Adrenal gland (tissue), 12 donors: ENCODE data around the gene ARMC9. TPM values are rescaled to one million over a fixed set of nuclear protein-coding genes. Genes with fewer than 3 reads are reported as not detected.

Experiments
- DNase-seq, 7 donors: peaks; one replicate each; pipeline ENCODE4 v3.0.0-alpha.2; 2019 to 2020
- H3K27ac ChIP-seq, 5 donors: fragments of 200-600 bp; sonication (generic) in 4 of 5; 1 replicate in 3 of 5; 2 replicates in 2 of 5; pipeline versions ENCODE4 v1.5.1 to v1.8.0; 2016 to 2020; ENCODE audit warnings: mild to moderate bottlenecking in 1 of 5
- H3K27me3 ChIP-seq: fragments of 200-600 bp; 2 replicates; pipeline ENCODE4 v1.8.0; 2021
- H3K36me3 ChIP-seq, 2 donors: fragments of 200-600 bp; replicated peaks in 1 of 2; 1 replicate in 1 of 2; 2 replicates in 1 of 2; pipeline versions ENCODE4 v1.5.1 to v1.8.0; 2018 to 2022
- H3K4me1 ChIP-seq, 2 donors: fragments of 200-600 bp; replicated peaks in 1 of 2; 1 replicate in 1 of 2; 2 replicates in 1 of 2; pipeline versions ENCODE4 v1.5.1 to v1.8.0; 2018 to 2021
- H3K4me3 ChIP-seq, 4 donors: fragments of 200-600 bp; sonication (generic) in 3 of 4; one replicate each; pipeline ENCODE4 v1.5.1; 2016 to 2018
- H3K9me3 ChIP-seq, 3 donors: fragments of 200-600 bp; sonication (generic) in 1 of 3; replicated peaks in 1 of 3; 1 replicate in 2 of 3; 2 replicates in 1 of 3; pipeline versions ENCODE4 v1.5.1 to v1.8.0; 2016 to 2021
- POLR2A ChIP-seq, 2 donors: fragments of 450-650 bp; IDR thresholded peaks; one replicate each; pipeline ENCODE4 v1.6.1; 2017; ENCODE audit warnings: antibody characterized with exemption in 2 of 2, mild to moderate bottlenecking in 2 of 2, moderate library complexity in 1 of 2
- WGBS, 4 donors: extraction: QIAGEN DNeasy Blood & Tissue Kit in 2 of 4; methylation state at CpG; one replicate each; pipeline versions ENCODE4 v1.1.5 to v1.1.7; 2013 to 2017; 5-methylcytosine and 5-hydroxymethylcytosine counted together
- intact Hi-C, 2 donors: fragments of 100-400 bp; cut with DNase I; formaldehyde crosslinking; loops; one replicate each; pipeline versions ENCODE4 v1.14.1 to v1.15.0; 2022 to 2023
- polyA plus RNA-seq, 3 donors: library from polyadenylated mRNA; stranded (reverse); fragments of 200-250 nt in 2 of 3; fragments of 350-450 nt in 1 of 3; fragmentation: Illumina TruSeq in 1 of 3; extraction: RNeasy Lipid Tissue Mini Kit (QIAGEN cat#74804) in 1 of 3; gene quantifications; one replicate each; pipeline ENCODE4 v1.2.3, GENCODE V29; 2013 to 2014
- total RNA-seq, 9 donors: library from RNA; depleted of rRNA in 4 of 9; stranded (reverse); fragments of >200 nt in 4 of 9; fragments of 120-200 nt in 1 of 9; fragmentation: NEBNext Ultra II Directional in 1 of 9; extraction: Animal tissue kit (Norgen Biotek cat#: 25700) in 1 of 9; gene quantifications; one replicate each; pipeline versions ENCODE4 v1.1.0 to v1.2.4, GENCODE V29; 2013 to 2023
- TF ChIP-seq, protein P1 (sequence below), 6 experiments: fragments of 450-650 bp in 4 of 6; fragments of 200-600 bp in 2 of 6; sonication (generic) in 1 of 6; IDR thresholded peaks; 1 replicate in 5 of 6; 2 replicates in 1 of 6; pipeline versions ENCODE4 v1.5.1 to v1.8.0; 2016 to 2021; ENCODE audit warnings: antibody characterized with exemption in 6 of 6, mild to moderate bottlenecking in 2 of 6, moderate library complexity in 1 of 6
- donor health status: healthy with polysubstance abuse.
- donor health status: Bipolar disorder and iron deficiency.
- donor health status: DM: yes; HTN: yes; CAD: no.
- donor health status: DM: no; HTN: no; CAD: no.
- donor health status: DM: no; HTN: no; CAD: no.
- donor health status: DM: yes; HTN: yes; CAD: no.

Gene ARMC9
- total and polyA plus RNA-seq, 12 donors = 22.0 to 109 (median 54.2) TPM

DNA sequence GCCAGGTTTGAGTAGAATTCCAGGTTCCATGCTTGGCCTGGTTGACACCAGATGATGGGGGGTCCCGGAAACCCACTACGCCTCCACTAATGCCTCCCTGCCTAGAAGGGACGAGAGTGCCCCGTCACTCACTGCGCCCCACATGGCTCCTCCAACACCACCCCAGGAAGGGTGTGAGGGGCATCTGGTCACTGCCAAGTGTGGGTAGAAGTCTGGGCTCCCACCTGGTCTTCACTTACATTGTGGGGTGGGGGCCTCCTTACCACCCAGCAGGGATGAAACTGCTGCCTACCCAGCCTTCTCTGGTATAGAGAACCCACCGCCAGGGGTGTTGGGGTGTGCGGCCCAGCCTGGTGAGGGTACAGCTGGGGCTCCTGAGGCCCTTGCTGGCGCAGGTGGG lies 131.9 kb downstream of the ARMC9 start:
- intact Hi-C loops = no loop called here
- DNase-seq = no peak
- TF ChIP-seq, protein P1, sequence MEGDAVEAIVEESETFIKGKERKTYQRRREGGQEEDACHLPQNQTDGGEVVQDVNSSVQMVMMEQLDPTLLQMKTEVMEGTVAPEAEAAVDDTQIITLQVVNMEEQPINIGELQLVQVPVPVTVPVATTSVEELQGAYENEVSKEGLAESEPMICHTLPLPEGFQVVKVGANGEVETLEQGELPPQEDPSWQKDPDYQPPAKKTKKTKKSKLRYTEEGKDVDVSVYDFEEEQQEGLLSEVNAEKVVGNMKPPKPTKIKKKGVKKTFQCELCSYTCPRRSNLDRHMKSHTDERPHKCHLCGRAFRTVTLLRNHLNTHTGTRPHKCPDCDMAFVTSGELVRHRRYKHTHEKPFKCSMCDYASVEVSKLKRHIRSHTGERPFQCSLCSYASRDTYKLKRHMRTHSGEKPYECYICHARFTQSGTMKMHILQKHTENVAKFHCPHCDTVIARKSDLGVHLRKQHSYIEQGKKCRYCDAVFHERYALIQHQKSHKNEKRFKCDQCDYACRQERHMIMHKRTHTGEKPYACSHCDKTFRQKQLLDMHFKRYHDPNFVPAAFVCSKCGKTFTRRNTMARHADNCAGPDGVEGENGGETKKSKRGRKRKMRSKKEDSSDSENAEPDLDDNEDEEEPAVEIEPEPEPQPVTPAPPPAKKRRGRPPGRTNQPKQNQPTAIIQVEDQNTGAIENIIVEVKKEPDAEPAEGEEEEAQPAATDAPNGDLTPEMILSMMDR (IDR thresholded peaks at IDR 0.05) = no peak
- TF ChIP-seq POLR2A (IDR thresholded peaks at IDR 0.05) = no peak
- WGBS, 4 donors = 92 to 100% (median 96%) methylated on average over 5 to 8 of the region's 8 CpGs
- H3K4me3 ChIP-seq = no peak overlapping the region
- peaks cover 0 to 11% of the 10 kb centered on the region in 2 donors for H3K36me3 ChIP-seq
- no peaks in the 10 kb centered on the region for H3K27me3 ChIP-seq
- H3K9me3 ChIP-seq = no peaks in the 10 kb centered on the region
- no peaks in the 10 kb centered on the region for H3K4me1 ChIP-seq
- no peak overlapping the region for H3K27ac ChIP-seq

DNA sequence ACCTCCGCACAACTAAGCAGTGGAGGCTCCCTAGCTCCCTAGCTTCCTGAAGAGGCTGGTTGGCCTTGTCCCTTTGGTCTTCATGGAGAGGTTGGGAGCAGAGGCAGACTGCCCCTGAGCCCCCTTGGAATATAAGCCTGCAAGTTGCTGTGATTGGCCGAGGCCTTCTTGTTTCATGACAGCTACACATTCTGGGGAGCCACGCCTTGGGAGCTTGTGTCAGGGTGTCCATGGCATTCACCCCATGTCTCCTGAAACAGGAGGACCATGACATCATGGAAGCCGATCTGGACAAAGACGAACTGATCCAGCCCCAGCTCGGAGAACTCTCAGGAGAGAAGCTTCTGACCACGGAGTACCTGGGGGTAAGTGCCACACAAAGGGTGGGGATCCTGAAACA lies 133.1 kb downstream of the ARMC9 start:
- 79 to 98% (median 90%) methylated on average over 7 of the region's 7 CpGs for WGBS, 4 donors
- no peaks in the 10 kb centered on the region for H3K27me3 ChIP-seq
- peaks cover 0 to 11% of the 10 kb centered on the region in 2 donors for H3K36me3 ChIP-seq
- DNase-seq = no peak
- no peaks in the 10 kb centered on the region for H3K9me3 ChIP-seq
- intact Hi-C loops = no loop called here
- no peak overlapping the region for H3K27ac ChIP-seq
- no peaks in the 10 kb centered on the region for H3K4me1 ChIP-seq
- H3K4me3 ChIP-seq = no peak overlapping the region
- no peak for TF ChIP-seq POLR2A (IDR thresholded peaks at IDR 0.05)
- TF ChIP-seq, protein P1 (IDR thresholded peaks at IDR 0.05) = no peak

DNA sequence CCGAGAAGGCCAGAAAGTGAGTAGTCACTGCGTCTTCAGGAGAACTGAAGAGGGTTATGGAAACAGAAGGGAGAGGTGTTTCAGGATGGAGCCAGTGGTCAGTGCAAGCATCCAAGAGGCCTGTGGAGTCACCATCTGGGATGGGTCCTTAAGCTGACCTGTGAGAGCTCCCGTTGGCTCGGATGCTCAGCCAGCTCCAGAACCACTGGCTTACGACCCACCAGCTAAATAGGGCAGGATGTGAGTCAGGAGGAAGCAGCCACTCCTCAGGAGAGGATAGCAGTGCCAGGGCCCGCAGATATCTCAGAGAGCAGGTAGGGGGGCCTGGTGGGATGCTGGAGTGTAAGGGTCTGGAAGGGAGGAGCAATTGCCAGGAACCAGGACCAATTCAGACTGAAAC lies 134.0 kb downstream of the ARMC9 start:
- Histone ChIP-seq H3K4me3 (no peak overlapping the region), H3K27ac (no peak overlapping the region), H3K9me3 (no peaks in the 10 kb centered on the region), H3K4me1 (no peaks in the 10 kb centered on the region), H3K36me3 (peaks cover 0 to 11% of the 10 kb centered on the region in 2 donors), H3K27me3 (no peaks in the 10 kb centered on the region)
- no peak for DNase-seq
- TF ChIP-seq, protein P1 (IDR thresholded peaks at IDR 0.05) = no peak
- TF ChIP-seq POLR2A (IDR thresholded peaks at IDR 0.05) = no peak
- 92 to 98% (median 94%) methylated on average over 6 of the region's 6 CpGs for WGBS, 4 donors
- intact Hi-C loops = no loop called here

DNA sequence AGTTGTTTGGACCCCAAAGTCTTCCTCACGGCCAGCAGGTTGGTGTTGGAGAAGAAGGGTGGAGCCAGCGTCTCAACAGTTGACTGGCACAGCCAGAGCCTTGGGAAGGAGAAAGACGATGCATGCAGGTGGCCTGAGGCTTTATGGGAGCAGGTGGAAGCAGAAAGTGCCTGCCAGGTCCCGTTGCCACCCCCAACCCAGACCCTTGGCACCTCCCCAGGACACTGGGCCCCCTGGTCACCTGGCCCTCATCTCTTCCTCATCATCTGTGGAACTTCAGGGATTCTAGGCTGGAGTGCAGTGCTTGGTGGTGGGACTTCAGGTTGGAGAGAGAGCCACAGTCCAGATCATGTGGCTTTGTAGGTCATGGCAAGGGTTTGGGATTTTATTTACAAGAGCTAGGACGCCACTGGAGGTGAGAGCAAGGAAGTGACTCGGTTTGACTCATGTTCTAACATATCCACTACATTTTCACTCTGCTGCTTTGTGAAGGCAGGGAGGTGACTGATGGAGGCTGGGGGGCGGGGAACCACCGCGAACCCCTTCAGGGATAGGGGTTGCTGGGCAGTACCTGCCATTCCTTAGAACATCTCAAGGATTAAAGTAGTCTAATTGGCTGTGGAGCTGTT lies 134.6 kb downstream of the ARMC9 start:
- no peaks in the 10 kb centered on the region for H3K4me1 ChIP-seq
- H3K4me3 ChIP-seq = no peak overlapping the region
- H3K27ac ChIP-seq = no peak overlapping the region
- TF ChIP-seq POLR2A (IDR thresholded peaks at IDR 0.05) = no peak
- TF ChIP-seq, protein P1 (IDR thresholded peaks at IDR 0.05) = no peak
- H3K27me3 ChIP-seq = no peaks in the 10 kb centered on the region
- intact Hi-C loops = no loop called here
- no peak for DNase-seq
- H3K36me3 ChIP-seq = peaks cover 0 to 11% of the 10 kb centered on the region in 2 donors
- no peaks in the 10 kb centered on the region for H3K9me3 ChIP-seq
- WGBS, 4 donors = 95 to 97% (median 96%) methylated on average over 4 to 9 of the region's 9 CpGs
